Urinary bladder (tissue), 4 donors: ENCODE data around the gene TTC34. TPM values are rescaled to one million over a fixed set of nuclear protein-coding genes. Genes with fewer than 3 reads are reported as not detected.

ENCODE experiments used
- DNase-seq: peaks from one replicate; pipeline ENCODE4 v3.0.0-alpha.2; 2015; ENCODE audit errors: extremely low spot score
- H3K27ac ChIP-seq: one replicate; pipeline ENCODE4 v1.5.1; 2013; ENCODE audit warnings: low read depth, mild to moderate bottlenecking, moderate library complexity
- H3K36me3 ChIP-seq: one replicate; pipeline ENCODE4 v1.6.1; 2013; ENCODE audit warnings: mild to moderate bottlenecking, moderate library complexity; ENCODE audit not compliant: insufficient read depth
- H3K4me1 ChIP-seq: one replicate; pipeline ENCODE4 v1.6.1; 2013; ENCODE audit warnings: mild to moderate bottlenecking, moderate library complexity; ENCODE audit not compliant: insufficient read depth
- H3K4me3 ChIP-seq: one replicate; pipeline ENCODE4 v1.5.1; 2013; ENCODE audit warnings: low read depth, low read length
- WGBS: extraction: QIAGEN DNeasy Blood & Tissue Kit; methylation state at CpG from one replicate; pipeline ENCODE4 v1.1.7; 2013; 5-methylcytosine and 5-hydroxymethylcytosine counted together
- polyA plus RNA-seq: library from polyadenylated mRNA; stranded (reverse); fragments of 200-250 nt; gene quantifications from one replicate; pipeline ENCODE4 v1.2.3, GENCODE V29; 2013
- total RNA-seq: library from RNA; depleted of rRNA; stranded (reverse); fragments of >200 nt; gene quantifications from one replicate; pipeline ENCODE4 v1.2.3, GENCODE V29; 2014
- donor health status: healthy with polysubstance abuse.
- donor health status: healthy.

The TTC34 gene
- total and polyA plus RNA-seq, 2 donors: 0.16 to 0.32 TPM

DNA sequence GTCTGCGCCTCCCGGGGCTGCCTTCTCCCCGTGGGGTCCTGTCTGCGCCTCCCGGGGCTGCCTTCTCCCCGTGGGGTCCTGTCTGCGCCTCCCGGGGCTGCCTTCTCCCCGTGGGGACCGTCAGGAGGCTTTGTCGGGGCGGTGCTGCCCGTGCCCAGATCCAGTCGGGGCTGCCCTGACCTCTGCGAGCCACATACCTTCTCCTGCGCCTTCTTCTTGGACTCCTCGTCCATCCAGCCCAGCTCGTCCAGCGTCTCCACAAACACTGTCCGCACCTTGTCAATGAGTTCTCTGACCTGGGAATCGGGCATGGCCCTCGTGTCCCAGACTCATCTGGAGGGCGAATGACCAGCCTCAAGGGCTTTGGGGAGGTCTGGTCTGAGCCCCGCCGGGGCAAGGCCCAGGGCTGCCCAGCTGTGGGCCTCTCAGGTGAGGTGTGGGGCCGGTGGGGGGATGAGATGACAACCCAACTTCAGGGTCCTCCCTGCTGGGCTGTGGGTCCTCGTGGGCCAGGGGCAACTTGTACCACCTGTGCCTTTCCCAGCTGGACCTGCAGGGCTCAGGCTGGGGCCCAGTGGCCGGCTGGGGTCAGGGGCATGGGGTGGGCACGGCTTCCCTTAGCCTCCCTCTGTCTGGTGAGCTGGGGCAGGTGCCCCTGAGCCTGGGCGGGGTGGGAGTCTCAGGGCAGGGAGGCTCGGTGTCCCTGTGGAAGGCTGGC, 205.5 kb downstream of the TTC34 start:
- Histone ChIP-seq H3K27ac (no peak overlapping the region), H3K4me3 (no peak overlapping the region), H3K4me1 (no peaks in the 10 kb centered on the region), H3K36me3 (no peaks in the 10 kb centered on the region)
- DNase-seq: no peak
- WGBS: 84% methylated on average over 31 of the region's 31 CpGs

DNA sequence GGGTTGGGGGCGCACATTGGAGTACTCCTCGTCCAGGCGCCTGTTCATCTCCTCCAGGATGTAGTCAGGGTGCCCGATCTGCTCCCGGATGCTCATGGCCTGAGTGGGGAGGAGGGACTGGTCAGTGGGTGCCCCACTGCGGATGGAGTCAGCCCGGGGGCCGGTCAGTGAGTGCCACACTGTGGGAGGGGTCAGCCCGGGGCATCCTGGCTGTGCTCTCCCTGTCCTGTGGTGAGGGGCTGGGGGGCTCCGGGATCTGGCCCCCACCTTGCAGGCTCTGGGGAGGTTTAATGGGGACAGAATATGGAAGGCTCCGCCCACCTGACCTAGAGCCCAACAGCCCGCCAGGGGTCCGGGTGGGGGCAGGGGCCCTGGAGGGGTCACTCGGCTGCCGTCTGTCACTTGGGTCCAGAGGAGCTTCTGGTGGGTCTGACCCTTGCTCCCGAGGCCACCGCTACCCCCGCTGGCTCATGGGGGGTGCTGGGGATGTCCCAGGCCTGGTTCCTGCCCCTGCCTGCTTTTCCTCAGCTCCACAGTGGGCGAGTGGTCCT, 206.2 kb downstream of the TTC34 start:
- no peak overlapping the region for H3K27ac ChIP-seq
- H3K4me1 ChIP-seq: no peaks in the 10 kb centered on the region
- 72% methylated on average over 19 of the region's 19 CpGs for WGBS
- DNase-seq: no peak
- no peaks in the 10 kb centered on the region for H3K36me3 ChIP-seq
- no peak overlapping the region for H3K4me3 ChIP-seq

DNA sequence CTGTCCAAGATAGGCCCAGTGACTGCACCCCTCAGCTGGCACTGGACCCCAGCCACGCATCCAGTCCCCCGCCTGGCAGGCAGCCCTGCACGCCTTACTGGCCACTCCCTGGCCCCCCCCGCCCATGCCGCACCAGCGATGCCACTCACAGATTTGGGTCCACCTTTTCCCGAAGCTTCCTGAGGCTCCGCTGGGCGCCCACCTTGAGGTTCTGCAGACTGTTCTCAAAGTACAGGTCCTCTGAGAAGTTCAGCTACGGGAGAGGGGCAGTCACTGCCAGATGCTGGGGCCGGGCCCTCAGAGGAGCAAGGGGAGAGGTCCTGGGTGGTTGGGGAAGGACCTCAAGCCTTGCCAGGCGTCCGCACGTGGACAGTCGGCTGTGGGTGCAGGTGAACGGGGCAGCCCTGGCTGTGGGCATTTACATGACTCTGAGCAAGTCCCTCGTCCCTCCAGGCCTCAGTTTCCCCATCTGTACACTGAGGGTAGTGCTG, 206.8 kb downstream of the TTC34 start:
- WGBS: 93% methylated on average over 17 of the region's 17 CpGs
- Histone ChIP-seq H3K4me3 (no peak overlapping the region), H3K4me1 (no peaks in the 10 kb centered on the region), H3K36me3 (no peaks in the 10 kb centered on the region), H3K27ac (no peak overlapping the region)
- DNase-seq: no peak

DNA sequence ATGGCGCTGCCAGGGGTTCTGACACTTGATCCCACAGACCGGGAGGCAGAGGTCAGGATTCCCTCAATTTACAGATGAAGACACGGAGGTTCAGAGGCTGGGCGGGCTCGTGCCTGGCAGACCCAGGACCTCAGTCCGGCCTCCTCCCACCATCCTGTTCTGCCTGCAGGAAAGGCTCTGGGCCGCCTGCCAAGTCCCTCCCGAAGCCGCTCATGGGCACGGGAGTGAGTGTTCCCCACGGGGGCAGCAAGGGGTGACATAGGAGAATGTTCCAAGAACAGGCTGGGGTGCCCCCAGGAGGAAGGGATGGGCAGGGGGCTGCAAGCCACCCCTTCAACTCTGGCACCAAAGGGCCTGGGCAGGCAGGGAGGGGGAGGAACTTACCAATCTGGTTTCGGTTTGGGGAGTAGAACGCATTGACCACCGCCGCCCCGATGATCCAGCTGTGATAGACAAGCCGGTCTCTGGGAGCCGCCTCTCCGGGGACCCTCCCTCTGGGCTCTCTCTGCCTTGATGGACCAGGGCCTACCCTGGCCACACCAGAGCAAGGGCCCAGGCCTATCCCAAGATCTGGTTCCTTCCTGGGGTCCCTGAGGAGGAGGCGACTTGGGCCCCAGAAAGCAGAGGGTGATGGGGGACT, 207.4 kb downstream of the TTC34 start:
- no peaks in the 10 kb centered on the region for H3K4me1 ChIP-seq
- no peak for DNase-seq
- no peak overlapping the region for H3K4me3 ChIP-seq
- 40% methylated on average over 20 of the region's 20 CpGs for WGBS
- no peak overlapping the region for H3K27ac ChIP-seq
- no peaks in the 10 kb centered on the region for H3K36me3 ChIP-seq

DNA sequence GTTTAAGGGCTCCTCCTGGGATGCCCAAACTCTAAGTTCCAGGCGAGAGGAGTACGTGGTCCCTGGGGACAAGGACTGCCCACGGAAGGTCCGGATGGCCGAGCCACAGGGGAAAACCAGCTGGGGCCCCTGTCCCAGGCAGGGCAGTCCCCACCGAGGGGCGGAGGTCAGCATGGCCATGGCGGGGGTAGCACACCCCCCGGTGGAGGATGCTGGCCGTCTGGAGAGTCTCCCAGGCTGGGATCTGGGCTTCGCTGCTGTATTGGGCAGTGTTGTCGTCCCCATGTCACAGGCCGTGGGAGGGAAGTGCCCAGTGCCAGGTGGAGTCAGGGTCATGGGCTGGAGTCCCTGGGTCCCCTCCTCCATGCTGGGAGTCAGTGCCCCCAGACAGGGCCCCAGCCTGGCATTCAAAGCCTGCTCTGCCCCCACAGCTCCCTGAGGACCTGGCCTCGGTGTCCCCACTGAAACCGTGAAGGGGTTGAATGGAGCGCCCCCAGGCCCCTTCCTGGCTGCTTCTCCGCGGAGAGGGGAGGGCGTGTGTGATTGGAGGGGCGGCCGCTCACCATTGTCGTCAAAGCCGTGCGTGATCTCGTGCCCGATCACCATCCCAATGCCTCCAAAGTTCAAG, 208.1 kb downstream of the TTC34 start:
- Histone ChIP-seq H3K36me3 (no peaks in the 10 kb centered on the region), H3K4me3 (no peak overlapping the region), H3K27ac (no peak overlapping the region), H3K4me1 (no peaks in the 10 kb centered on the region)
- DNase-seq: no peak
- WGBS: 69% methylated on average over 26 of the region's 26 CpGs

DNA sequence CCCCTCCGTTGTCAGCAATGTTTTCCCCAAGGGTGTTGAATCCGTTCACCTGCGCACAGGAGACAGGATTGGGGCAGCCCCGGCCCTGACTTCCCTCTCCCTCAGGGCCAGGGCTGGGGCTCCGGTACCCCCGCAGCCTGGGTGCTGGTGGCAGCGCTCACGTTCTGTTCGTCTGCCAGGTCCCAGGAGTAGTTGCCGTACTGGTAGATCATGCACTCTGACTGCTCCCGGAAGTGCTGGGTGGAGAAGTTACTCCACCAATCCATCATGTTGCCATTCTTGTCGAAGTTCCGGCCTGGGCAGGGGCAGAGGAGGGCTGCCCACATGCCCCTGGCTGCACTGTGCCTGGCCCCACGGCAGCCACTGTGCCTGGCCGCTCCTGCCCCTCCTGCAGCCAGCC, 208.8 kb downstream of the TTC34 start:
- Histone ChIP-seq H3K4me1 (no peaks in the 10 kb centered on the region), H3K27ac (no peak overlapping the region), H3K36me3 (no peaks in the 10 kb centered on the region), H3K4me3 (no peak overlapping the region)
- DNase-seq: no peak
- WGBS: 71% methylated on average over 15 of the region's 15 CpGs

DNA sequence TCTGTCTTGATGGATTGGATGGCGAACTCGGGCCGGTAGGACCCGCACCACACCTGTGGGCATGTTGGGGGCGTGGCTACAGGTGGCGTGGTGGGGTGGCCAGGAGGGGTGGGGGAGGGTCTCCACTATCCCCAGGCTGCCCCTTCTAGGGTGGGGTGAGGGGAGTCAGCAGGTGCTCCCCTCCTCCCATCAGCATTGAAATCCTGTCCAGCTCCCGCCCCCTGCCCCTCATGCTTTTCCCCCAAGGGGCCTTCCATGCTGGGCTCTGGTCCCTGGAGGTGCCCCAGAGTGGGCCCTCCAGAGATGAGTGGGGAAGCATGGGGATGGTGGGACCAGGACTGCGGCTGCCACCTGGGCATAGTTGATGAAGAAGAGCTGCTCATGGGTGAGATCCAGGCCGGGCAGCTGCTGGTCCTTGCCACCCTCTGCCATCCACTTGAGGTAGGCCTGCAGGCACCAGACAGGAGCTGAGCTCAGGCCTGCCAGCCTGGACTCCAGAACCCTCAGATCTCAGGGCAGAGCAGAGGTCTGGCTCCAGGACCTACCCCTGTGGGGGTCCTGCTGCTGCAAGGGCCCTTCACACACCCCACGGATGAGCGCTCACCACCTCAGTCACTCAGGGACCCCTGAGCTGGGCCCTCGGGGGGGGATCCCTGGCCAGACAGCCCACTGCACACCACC, 209.8 kb downstream of the TTC34 start:
- no peaks in the 10 kb centered on the region for H3K4me1 ChIP-seq
- H3K27ac ChIP-seq: no peak overlapping the region
- no peaks in the 10 kb centered on the region for H3K36me3 ChIP-seq
- 94% methylated on average over 12 of the region's 12 CpGs for WGBS
- H3K4me3 ChIP-seq: no peak overlapping the region
- DNase-seq: no peak

DNA sequence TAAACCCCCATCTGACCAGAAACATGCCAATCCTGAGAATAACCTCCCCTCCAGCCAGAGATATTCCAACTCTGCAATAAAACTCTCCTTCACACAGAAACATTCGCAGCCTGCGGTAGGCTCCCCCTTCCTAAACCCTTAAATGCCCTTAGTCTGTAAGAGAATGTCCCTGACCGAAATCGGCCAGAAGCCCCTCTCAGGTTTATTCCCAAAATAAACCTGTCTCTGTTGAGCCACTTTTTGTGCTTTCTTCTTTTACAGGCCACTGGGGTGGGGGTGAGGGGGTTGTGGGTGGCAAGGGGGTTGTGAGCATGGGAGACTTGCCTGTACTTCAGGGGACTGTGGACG, 210.3 kb downstream of the TTC34 start:
- 90% methylated on average over 5 of the region's 5 CpGs for WGBS
- H3K4me1 ChIP-seq: no peaks in the 10 kb centered on the region
- no peak for DNase-seq
- H3K36me3 ChIP-seq: no peaks in the 10 kb centered on the region
- H3K4me3 ChIP-seq: no peak overlapping the region
- H3K27ac ChIP-seq: no peak overlapping the region

DNA sequence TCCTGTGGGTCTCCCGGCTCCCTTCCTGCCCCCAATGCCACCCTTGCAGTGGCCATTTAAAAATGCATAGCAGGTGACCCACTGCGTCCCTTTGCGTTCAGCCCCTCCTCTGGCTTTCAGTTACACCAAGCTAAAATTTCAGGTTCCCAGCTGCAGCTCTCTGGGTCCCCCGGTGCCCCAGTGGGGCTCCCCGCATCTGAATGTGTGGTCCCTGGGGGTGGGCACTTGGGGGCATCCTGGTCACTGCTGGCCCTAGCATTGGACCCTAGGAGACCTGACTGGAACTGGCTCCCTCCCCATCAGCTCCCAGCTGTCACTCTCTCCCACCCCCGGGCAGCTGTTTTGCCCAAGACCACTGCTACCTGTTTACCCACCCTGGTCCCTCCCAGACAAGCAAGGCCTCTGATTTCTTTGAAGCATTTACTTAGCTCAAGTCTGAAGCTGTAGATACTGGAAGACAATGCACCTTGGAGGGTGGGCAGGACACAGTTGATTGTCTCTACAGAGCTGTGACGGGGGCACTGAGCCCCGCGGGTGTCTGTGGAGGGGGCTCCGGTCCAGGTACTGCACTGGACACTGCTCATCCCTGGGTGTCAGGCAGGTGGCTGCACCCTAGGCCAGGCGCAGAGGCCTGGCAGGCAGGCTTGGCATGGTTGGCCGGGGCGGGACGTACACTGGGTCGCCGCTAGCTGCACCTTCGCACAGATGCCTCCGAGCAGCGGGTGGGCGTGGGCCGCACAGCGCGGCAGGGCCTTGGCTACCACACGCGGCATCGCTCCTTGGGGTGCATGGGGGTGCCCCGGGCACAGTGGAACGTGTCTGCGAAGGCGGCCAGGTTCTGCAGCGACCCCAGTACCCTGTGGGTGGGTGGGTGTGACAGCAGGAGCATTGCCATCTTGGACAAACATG, 211.0 kb downstream of the TTC34 start:
- no peak overlapping the region for H3K27ac ChIP-seq
- no peaks in the 10 kb centered on the region for H3K36me3 ChIP-seq
- 96% methylated on average over 31 of the region's 31 CpGs for WGBS
- no peak overlapping the region for H3K4me3 ChIP-seq
- DNase-seq: no peak
- no peaks in the 10 kb centered on the region for H3K4me1 ChIP-seq

DNA sequence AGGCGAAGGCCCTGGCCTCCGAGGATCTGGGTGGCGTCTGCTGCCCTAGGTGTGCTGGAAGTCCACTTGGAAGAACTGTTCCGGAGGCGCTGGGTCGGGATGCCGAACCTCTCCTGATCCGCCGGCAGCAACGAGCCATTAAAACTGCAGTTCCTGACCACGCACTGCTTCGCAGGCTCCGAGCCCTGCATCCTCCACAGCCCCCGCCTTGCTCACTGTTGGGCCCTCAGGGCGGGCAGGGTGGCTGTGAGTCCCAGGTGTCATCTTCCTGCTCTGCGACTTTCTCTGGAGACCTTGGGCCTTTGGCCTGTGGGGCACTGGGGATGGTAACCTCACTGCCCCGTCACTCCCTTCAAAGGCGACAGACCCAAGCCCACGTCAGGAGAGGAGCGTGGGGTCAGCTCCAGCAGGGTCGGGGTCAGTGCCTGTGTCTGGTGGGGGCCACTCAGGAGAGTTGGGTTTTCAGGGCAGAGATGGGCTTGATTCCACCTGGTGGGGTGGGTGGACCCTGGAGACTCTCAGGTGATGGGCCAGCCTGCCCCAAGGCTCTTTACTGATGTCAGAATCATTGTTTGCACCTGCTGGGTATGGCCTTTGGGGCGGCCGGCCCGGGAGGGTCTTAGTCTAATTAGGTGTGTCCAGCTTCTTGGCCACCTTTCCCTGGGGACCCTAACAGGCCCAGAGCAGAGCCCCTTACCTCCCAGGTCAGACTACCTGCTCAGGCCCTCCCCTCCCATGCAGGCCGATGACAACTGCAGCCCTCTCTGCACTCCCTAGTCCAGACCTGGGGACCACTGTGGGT, 211.9 kb downstream of the TTC34 start:
- WGBS: 95% methylated on average over 25 of the region's 25 CpGs
- no peaks in the 10 kb centered on the region for H3K36me3 ChIP-seq
- no peak overlapping the region for H3K4me3 ChIP-seq
- no peaks in the 10 kb centered on the region for H3K4me1 ChIP-seq
- H3K27ac ChIP-seq: no peak overlapping the region
- DNase-seq: no peak

DNA sequence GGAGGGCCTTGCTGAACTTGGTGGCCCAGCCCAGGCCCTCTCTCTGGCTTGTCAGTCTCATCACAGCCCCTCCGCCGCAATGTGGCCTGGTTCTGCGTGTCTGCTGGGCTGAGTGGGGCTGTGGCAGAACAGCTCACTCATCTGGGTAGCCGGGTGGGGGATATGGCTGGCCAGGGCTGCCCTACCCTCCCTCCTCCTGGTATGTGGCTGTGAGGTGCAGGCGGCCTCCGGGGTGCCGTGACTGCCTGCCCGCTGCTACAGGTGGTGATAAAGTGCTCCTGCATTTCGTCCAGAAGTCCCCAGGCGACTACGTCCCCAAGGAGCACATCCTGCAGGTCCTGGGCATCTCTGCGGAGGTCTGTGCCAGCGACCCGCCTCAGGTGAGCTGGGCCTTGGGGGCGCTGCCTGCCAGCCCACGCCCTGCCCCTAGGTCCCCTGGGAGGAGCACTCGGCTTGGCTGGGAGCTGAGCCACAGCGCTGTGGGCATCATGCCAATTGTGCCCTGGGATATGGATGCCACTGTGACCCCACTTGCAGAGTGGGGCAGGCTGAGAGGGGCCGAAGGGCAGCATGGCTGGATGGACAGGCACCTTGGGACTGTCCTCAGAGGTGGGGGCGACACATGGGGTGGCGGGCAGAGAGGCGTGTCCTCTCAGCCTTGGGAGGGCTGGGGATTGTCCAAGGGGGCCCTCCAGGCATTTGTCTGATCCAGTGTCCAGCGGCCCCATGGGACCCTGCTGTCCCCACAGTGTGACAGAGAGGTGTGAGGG, 212.6 kb downstream of the TTC34 start:
- no peaks in the 10 kb centered on the region for H3K4me1 ChIP-seq
- H3K27ac ChIP-seq: no peak overlapping the region
- 89% methylated on average over 23 of the region's 23 CpGs for WGBS
- no peak overlapping the region for H3K4me3 ChIP-seq
- no peaks in the 10 kb centered on the region for H3K36me3 ChIP-seq
- DNase-seq: no peak
